OCI-LY7 (cell line): ENCODE results near the gene FAM174B. TPM values are rescaled to one million over a fixed set of nuclear protein-coding genes. Genes with fewer than 3 reads are reported as not detected.

Source experiments
- BruUV-seq: library from RNA; stranded (reverse); fragments of 400-500 nt; replicated peaks from 2 replicates; lab custom pipeline; 2021; lab: Mats Ljungman, UMichigan
- CTCF ChIA-PET: fragments of 300-600 bp; sonication (Branson Sonifier 250); formaldehyde crosslinking; loops from one replicate; lab custom pipeline; 2022; ENCODE audit warnings: antibody characterized with exemption; ENCODE audit not compliant: unreplicated experiment; lab: Charles Lee
- POLR2A ChIA-PET: fragments of 300-600 bp; sonication (Branson Sonifier 250); formaldehyde crosslinking; loops from one replicate; lab custom pipeline; 2022; ENCODE audit warnings: antibody characterized with exemption; lab: Charles Lee
- DNase-seq: peaks from one replicate; pipeline ENCODE4 v3.0.0-alpha.2; 2015; ENCODE audit warnings: low spot score
- H2AFZ ChIP-seq: fragments of 200-600 bp; sonication (generic), shearing (Covaris generic); 2 replicates; pipeline ENCODE4 v1.6.1; 2014; ENCODE audit warnings: mild to moderate bottlenecking, antibody characterized with exemption, low read length, moderate library complexity
- H3K27ac ChIP-seq: fragments of 200-600 bp; sonication (generic); 2 replicates; pipeline ENCODE4 v1.5.1; 2014; ENCODE audit warnings: mixed run types, low read depth, mild to moderate bottlenecking, moderate library complexity, low read length, inconsistent platforms; ENCODE audit not compliant: poor library complexity, severe bottlenecking
- H3K36me3 ChIP-seq: fragments of 200-600 bp; sonication (generic); 2 replicates; pipeline ENCODE4 v1.6.1; 2014; ENCODE audit warnings: mild to moderate bottlenecking, antibody characterized with exemption, low read length, moderate library complexity, mixed read lengths; ENCODE audit not compliant: insufficient read depth
- H3K4me1 ChIP-seq: fragments of 200-600 bp; sonication (generic); 2 replicates; pipeline ENCODE4 v1.5.1; 2014; ENCODE audit warnings: mild to moderate bottlenecking, low read length; ENCODE audit not compliant: insufficient read depth, poor library complexity, severe bottlenecking
- H3K4me2 ChIP-seq: fragments of 200-600 bp; sonication (generic); 2 replicates; pipeline ENCODE4 v1.6.1; 2014; ENCODE audit warnings: mild to moderate bottlenecking, low read length
- H3K4me3 ChIP-seq: fragments of 200-600 bp; sonication (generic); 2 replicates; pipeline ENCODE4 v1.5.1; 2014; ENCODE audit warnings: mild to moderate bottlenecking, low read depth, low read length; ENCODE audit not compliant: poor library complexity, severe bottlenecking
- H3K79me2 ChIP-seq: fragments of 200-600 bp; sonication (generic); 2 replicates; pipeline ENCODE4 v1.6.1; 2016; ENCODE audit warnings: low read depth, mild to moderate bottlenecking, low read length, moderate library complexity, mixed read lengths; ENCODE audit not compliant: insufficient read depth
- H3K9me2 ChIP-seq: fragments of 200-600 bp; sonication (generic); 2 replicates; pipeline ENCODE4 v1.6.1; 2016; ENCODE audit warnings: mild to moderate bottlenecking, low read length, mixed read lengths; ENCODE audit not compliant: insufficient read depth
- H3K9me3 ChIP-seq: fragments of 200-600 bp; sonication (generic); 2 replicates; pipeline ENCODE4 v1.6.1; 2014; ENCODE audit warnings: mild to moderate bottlenecking, mixed run types, low read length, mixed read lengths
- H4K20me1 ChIP-seq: fragments of 200-600 bp; sonication (generic); 2 replicates; pipeline ENCODE4 v1.6.1; 2014; ENCODE audit warnings: mild to moderate bottlenecking, antibody characterized with exemption, low read length, moderate library complexity, mixed read lengths; ENCODE audit not compliant: insufficient read depth
- EZH2phosphoT487 ChIP-seq: fragments of 200-600 bp; sonication (generic); IDR thresholded peaks from 2 replicates; pipeline ENCODE4 v1.6.1; 2018; ENCODE audit warnings: low read depth, borderline replicate concordance, mild to moderate bottlenecking, mixed run types, antibody characterized with exemption, low read length, moderate library complexity, mixed read lengths
- intact Hi-C: fragments of 100-400 bp; cut with micrococcal nuclease; formaldehyde crosslinking; loops from one replicate; pipeline ENCODE4 v1.10.0; 2022; ENCODE audit not compliant: unreplicated experiment
- total RNA-seq, 2 experiments: library from RNA; depleted of rRNA in 1 of 2; stranded (reverse); fragments of >200 nt in 1 of 2; shearing (Covaris generic) in 1 of 2; gene quantifications; 2 replicates each; pipeline ENCODE4 v1.2.3, GENCODE V29; 2014 to 2022
- TF ChIP-seq, protein P1 (sequence below): fragments of 200-600 bp; sonication (generic); conservative IDR thresholded peaks from 2 replicates; pipeline ENCODE4 v1.5.1; 2014; ENCODE audit warnings: mild to moderate bottlenecking, antibody characterized with exemption, low read length, moderate library complexity, mixed read lengths

The FAM174B gene
- total RNA-seq, 2 experiments from 2014 or later: 1.3 to 24.4 TPM

DNA sequence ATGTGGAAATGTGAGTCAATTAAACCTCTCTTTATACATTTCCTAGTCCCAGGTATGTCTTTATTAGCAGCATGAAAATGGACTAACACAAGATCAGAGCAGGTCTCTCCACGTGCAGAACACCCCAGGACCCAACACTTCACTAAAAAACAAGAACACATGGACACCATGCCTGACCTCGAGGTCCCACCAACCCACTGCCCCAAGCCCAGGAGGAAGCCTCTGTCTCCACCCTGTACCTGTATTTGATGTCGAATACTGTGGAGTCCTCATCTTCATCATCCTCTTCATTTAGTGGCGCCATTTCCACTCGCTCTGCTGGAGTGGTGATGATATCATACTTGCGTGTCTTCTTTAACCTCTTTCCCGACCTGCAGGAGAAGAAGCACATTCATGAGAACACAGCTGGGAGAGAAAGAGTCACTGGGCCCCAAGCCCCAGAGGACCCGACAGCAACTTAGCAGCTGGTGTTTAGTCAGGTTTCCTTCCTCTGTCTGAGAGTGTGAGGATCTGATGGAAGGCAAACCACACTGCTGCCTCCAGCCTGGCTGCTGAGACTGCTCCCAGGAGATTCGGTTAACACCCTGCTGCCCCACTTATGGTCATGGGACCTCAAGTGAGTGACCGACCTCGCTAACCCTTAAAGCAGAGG lies 25.5 kb downstream of the FAM174B start:
- Histone ChIP-seq H3K36me3 (no peaks in the 10 kb centered on the region), H3K9me2 (no peaks in the 10 kb centered on the region), H3K27ac (no peak overlapping the region), H3K4me1 (no peaks in the 10 kb centered on the region), H3K4me3 (no peak overlapping the region), H4K20me1 (no peaks in the 10 kb centered on the region), H3K4me2 (no peak overlapping the region), H3K9me3 (no peaks in the 10 kb centered on the region), H2AFZ (no peak overlapping the region), H3K79me2 (no peaks in the 10 kb centered on the region)
- DNase-seq: no peak
- no TSS peak for BruUV-seq
- ChIA-PET CTCF (no interaction called here), POLR2A (no interaction called here)
- TF ChIP-seq, protein P1, sequence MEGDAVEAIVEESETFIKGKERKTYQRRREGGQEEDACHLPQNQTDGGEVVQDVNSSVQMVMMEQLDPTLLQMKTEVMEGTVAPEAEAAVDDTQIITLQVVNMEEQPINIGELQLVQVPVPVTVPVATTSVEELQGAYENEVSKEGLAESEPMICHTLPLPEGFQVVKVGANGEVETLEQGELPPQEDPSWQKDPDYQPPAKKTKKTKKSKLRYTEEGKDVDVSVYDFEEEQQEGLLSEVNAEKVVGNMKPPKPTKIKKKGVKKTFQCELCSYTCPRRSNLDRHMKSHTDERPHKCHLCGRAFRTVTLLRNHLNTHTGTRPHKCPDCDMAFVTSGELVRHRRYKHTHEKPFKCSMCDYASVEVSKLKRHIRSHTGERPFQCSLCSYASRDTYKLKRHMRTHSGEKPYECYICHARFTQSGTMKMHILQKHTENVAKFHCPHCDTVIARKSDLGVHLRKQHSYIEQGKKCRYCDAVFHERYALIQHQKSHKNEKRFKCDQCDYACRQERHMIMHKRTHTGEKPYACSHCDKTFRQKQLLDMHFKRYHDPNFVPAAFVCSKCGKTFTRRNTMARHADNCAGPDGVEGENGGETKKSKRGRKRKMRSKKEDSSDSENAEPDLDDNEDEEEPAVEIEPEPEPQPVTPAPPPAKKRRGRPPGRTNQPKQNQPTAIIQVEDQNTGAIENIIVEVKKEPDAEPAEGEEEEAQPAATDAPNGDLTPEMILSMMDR: no peak
- no peak for TF ChIP-seq EZH2phosphoT487
- intact Hi-C loops: no loop called here

DNA sequence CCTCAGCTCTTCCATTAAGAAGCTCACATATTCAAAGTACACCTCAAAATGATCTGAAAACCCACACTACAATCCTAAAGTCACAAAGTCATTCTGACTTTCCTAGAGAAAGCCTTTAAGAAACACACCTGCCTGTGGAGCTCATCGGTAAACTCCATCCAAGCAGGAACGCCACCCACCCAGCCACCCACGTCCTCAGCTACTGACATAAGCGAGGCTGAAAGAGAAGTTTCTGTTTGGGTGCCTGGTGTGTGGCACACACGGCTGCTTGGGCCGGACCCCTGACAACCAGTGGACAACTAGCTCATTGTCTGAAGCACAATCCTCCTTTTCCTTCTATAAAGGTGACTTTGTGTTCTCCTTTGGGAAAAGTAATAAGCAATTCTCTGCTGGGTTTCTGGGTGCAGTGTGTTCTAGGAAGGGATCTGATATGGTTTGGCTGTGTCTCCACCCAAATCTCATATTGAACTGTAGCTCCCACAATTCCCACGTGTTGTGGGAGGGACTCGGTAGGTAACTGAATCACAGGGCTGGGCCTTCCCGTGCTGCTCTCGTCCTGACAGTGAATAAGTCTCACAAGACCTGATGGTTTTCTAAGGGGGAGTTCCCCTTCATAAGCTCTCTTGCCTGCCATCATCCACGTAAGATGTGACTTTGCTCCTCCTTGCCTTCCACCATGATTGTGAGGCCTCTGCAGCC lies 26.1 kb downstream of the FAM174B start:
- Histone ChIP-seq H3K4me3 (no peak overlapping the region), H3K4me1 (no peaks in the 10 kb centered on the region), H2AFZ (no peak overlapping the region), H3K9me2 (no peaks in the 10 kb centered on the region), H3K9me3 (no peaks in the 10 kb centered on the region), H3K36me3 (no peaks in the 10 kb centered on the region), H3K4me2 (no peak overlapping the region), H3K79me2 (no peaks in the 10 kb centered on the region), H4K20me1 (no peaks in the 10 kb centered on the region), H3K27ac (no peak overlapping the region)
- no peak for DNase-seq
- TF ChIP-seq, protein P1: no peak
- TF ChIP-seq EZH2phosphoT487: no peak
- POLR2A ChIA-PET: interaction anchor here (0.5 kb wide), 1 partner anchor 98 kb away, joined by 3 read pairs; no protein-coding TSS in a partner anchor
- CTCF ChIA-PET: no interaction called here
- BruUV-seq: no TSS peak
- intact Hi-C loops: no loop called here

DNA sequence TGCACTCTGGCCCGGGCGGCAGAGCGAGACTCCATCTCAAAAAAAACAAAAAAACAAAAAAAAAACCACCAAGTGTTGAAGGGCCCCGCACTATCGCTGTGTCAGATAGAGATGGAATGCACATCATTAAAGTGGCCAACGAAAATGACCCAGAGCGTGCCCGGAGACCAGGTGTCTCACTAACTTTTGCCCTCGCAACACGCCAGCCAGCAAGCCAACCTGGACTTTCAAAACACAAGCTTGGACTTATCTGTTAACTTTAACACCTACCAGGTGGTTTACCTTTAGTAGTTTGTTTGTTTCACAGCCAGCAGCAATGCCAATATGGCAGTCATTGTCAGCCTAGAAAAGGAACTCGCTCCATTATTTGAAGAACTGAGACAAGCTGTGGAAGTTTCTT lies 28.6 kb downstream of the FAM174B start:
- no peak overlapping the region for H2AFZ ChIP-seq
- H3K4me3 ChIP-seq: no peak overlapping the region
- BruUV-seq: no TSS peak
- no peaks in the 10 kb centered on the region for H3K9me3 ChIP-seq
- no peak overlapping the region for H3K4me2 ChIP-seq
- H3K27ac ChIP-seq: no peak overlapping the region
- H3K36me3 ChIP-seq: no peaks in the 10 kb centered on the region
- H3K4me1 ChIP-seq: no peaks in the 10 kb centered on the region
- POLR2A ChIA-PET: no interaction called here
- H3K79me2 ChIP-seq: no peaks in the 10 kb centered on the region
- intact Hi-C loops: no loop called here
- no peak for DNase-seq
- H4K20me1 ChIP-seq: no peaks in the 10 kb centered on the region
- TF ChIP-seq, protein P1: no peak
- no peak for TF ChIP-seq EZH2phosphoT487
- CTCF ChIA-PET: no interaction called here
- no peaks in the 10 kb centered on the region for H3K9me2 ChIP-seq
